Raji (cell line): ENCODE data around the gene FBXO3.

Experiments
- POLR2A ChIP-seq: IDR thresholded peaks from 2 replicates; pipeline ENCODE4 v1.6.1; 2011; ENCODE audit warnings: low read depth, low read length, control low read depth; ENCODE audit not compliant: insufficient read depth

FBXO3 gene, protein sequence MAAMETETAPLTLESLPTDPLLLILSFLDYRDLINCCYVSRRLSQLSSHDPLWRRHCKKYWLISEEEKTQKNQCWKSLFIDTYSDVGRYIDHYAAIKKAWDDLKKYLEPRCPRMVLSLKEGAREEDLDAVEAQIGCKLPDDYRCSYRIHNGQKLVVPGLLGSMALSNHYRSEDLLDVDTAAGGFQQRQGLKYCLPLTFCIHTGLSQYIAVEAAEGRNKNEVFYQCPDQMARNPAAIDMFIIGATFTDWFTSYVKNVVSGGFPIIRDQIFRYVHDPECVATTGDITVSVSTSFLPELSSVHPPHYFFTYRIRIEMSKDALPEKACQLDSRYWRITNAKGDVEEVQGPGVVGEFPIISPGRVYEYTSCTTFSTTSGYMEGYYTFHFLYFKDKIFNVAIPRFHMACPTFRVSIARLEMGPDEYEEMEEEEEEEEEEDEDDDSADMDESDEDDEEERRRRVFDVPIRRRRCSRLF

GRCh38 chr11:33773987-33774735 lies at the start of gene FBXO3:
FBXO3 (minus strand) TSS chr11:33774520; CDS start chr11:33774497, 23 bp downstream.
- peak; percentile 76 for TF ChIP-seq POLR2A

DNA sequence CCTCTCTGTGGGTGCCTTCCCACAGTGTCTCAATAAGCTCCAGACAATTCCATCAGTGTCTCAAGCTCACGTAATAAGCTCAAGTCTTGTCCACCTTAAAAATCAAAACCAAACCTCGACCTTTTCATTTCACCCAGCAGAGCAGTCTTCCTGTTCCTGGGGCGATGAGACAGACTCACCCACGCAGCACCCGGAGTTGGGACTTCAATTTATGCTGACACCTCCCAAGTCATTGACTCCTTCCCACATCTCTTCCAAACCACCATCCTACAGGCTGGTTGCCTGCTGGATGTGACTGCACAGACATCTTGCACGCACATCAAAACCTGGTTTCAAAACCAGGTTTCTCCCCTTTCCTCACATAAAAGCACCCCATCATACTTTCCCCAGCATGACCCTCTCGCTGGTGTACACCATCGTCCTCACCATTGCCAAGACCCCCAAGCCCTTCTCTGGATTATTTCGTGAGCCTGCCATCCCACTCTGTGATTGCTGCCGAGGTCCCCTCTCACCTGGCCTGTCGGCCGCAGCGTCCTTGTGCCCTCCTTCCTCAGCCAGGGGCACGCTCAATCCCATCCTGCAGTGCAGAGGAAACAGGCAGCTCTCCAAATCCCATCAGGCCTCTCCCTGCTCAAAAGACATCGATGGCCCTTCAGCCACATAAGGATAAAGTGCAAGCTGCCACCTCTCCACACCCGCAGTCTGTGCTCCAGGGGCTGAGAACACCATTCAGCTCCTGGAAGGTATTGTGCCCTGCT lies 45.1 kb upstream of the FBXO3 start:
- no peak for TF ChIP-seq POLR2A

DNA sequence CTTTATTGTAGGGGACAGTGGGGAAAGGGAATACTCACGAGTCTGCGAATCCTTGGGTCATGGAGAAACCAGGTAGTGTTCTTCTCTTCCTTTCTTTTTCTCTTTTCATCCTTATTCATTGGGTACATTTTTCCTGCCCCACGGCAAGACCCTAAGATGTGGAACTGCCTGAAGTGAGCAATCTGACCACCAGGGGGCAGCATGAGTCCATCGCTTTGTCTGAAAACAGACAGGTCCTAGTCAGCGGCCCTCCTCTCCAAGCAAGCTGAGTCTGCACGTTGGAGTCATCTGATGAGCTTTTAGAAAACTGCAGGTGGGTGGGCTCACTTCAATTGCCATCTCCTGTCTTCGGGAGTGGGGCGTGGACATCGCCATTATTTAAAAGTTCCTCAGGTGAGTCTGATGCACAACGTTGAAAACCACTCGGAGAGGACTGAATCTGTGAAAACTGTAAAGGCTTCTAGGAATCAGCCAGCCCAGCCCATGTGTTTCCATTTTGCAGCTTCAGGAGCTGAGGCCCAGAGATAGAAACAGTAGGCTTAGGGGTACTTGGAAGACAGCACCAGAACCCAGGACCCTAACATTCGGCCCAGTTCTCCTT lies 34.0 kb upstream of the FBXO3 start:
- TF ChIP-seq POLR2A = no peak

DNA sequence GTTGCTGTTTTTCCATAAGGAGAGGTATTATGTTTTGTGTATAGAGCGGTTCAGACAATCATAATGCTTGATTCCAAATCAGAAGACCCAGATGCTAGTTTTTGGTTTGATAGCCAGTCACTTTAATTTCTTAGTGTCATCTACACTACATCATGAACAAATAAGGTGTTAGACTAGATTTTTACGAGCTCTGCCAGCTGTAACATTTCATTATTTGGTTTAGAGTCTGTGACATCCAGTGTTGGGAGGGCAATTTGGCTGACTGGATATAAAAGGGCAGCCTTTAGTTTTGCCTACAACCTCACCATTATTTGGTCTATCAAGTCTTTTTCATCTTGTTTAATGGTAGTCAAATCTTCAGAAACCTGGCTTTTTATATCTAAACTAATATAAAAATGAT lies 30.2 kb upstream of the FBXO3 start:
- TF ChIP-seq POLR2A = no peak

- TF ChIP-seq POLR2A = no peak
Measured at GRCh38 chr11:33802194-33802950, 28.1 kb upstream of the FBXO3 start.

DNA sequence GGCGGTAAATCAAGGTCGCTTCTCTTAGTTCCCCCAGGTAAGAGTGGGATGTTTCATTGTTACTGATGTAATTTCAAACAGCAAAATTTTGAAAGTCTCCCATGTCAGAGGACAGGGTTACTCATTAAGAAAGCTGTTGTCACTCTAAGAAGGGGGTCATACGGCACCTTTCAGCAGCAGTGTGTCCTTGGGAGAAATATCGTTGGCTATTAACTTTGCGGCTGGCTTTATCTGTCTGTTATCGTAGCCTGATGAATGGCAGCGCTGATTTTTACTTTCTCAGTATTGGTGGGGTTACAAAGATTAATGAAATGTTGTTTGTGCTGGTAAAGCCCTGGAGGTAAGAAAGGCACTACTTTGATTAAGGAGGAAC lies 27.5 kb upstream of the FBXO3 start:
- no peak for TF ChIP-seq POLR2A

- TF ChIP-seq POLR2A = no peak
Measured at GRCh38 chr11:33797879-33798278, 23.6 kb upstream of the FBXO3 start.

- TF ChIP-seq POLR2A = no peak
Measured at GRCh38 chr11:33790040-33790439, 15.7 kb upstream of the FBXO3 start.

DNA sequence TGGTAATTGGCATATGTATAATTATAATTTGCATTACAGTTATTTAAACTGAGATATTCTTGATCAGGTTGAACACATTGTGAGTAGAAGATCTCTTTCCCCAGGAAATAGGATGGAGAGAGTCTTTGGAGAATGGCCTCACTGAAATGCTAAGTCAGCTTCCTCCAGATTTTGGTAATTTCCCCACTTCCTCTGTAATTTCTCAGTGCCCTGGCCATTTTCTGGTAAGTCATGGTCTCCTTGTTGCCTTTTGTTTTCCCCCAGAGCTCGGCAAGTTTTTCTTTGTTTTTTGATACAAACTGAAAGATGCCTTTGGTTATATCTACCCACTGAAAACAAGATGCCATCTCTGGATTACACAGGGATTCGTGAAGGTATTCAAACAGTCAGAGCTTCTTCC lies 12.8 kb upstream of the FBXO3 start:
- no peak for TF ChIP-seq POLR2A

DNA sequence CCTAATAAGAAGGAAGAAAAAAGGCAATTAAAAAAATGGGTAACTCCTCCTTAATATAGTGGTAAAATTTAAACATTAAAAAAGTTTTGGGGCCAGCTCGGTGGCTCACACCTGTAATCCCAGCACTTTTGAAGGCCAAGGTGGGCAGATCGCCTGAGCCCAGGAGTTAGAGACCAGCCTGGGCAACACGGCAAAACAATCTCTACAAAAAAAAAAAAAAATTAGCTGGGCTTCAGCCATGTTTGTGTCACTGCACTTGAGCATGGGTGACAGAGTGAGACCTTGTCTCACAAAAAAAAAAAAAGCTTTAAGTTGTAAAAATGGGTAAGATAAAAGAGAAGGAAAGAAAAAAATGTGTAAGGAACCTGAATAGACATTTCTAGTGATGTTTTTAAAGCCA lies 11.3 kb upstream of the FBXO3 start:
- TF ChIP-seq POLR2A = no peak

GRCh38 chr11:33779849-33780528 lies 5.7 kb upstream of the FBXO3 start:
- TF ChIP-seq POLR2A = no peak

- TF ChIP-seq POLR2A = no peak
Measured at GRCh38 chr11:33778675-33779074, 4.4 kb upstream of the FBXO3 start.

- TF ChIP-seq POLR2A = no peak
Measured at GRCh38 chr11:33777906-33778305, 3.6 kb upstream of the FBXO3 start.
